Fibroblast of gingiva (primary cell): ENCODE data around the gene NABP2.

Source experiments
- DNase-seq: peaks from one replicate; pipeline ENCODE4 v3.0.0-alpha.2; 2011; ENCODE audit warnings: low read depth

NABP2 gene

GRCh38 chr12:56213878-56214277, 10.3 kb upstream of the NABP2 start:
- no peak for DNase-seq

DNA sequence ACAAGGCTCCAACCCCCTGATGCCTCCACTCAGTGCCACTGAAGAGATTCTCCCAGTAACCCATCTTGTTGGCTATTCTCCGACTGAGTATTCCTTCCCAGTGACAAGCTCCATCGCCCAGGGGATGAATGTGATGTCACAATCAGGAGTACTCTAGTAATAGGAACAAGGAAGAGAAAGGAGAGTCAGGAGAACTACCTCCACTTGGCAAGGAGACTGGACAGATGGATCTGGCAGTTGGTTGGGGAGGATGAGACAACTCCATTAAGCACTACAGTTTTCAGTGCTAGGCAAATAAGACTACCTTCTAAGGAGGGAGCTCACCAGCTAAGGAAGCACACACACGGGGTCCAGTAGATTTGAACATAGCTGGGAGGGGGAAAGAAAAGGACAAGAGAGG, 7.7 kb upstream of the NABP2 start:
- DNase-seq, result no peak

DNA sequence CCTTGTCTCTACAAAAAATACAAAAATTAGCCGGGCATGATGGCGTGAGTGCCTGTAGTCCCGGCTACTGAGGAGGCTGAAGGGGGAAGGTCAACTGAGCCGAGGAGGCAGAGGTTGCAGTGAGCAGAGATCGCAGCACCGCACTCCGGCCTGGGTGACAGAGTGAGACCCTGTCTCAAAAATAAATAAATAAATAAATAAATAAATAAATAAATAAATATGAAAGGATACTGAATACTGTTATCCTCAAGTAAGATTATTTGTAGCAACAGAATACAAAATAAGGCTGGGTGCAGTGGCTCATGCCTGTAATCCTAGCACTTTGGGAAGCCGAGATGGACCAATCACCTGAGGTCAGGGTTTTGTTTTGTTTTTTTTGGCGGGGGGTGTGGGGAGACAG, 4.3 kb upstream of the NABP2 start:
- no peak for DNase-seq

- peak; percentile 50 for DNase-seq
Observed at GRCh38 chr12:56220611-56221231, 3.4 kb upstream of the NABP2 start.

DNA sequence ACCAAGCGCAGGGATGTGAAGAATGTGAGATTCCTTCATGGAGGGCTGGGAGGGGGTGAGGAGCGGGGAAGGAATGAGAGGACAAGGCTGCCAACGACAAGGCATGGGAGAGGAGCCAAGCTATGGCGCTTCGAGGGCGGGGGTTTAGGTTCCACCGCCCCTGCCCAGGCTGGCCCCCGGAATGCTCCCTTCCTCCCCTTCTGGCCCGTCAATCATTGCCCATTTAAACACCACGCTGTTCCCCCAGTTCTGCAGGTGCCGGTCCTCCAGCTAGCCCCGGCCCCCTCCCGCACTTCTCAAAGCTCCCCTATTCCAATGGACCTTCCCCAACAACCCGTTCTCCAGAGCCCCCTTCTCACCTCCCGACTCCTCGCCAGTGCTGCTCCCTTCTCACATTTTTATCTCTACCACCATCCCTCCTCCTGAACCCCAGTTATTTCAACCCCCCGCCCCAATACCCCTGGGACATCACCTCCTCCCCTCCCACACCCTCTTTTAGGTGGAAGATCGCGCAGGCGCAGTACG, 2.8 kb upstream of the NABP2 start:
- DNase-seq, result peak; percentile 87

DNA sequence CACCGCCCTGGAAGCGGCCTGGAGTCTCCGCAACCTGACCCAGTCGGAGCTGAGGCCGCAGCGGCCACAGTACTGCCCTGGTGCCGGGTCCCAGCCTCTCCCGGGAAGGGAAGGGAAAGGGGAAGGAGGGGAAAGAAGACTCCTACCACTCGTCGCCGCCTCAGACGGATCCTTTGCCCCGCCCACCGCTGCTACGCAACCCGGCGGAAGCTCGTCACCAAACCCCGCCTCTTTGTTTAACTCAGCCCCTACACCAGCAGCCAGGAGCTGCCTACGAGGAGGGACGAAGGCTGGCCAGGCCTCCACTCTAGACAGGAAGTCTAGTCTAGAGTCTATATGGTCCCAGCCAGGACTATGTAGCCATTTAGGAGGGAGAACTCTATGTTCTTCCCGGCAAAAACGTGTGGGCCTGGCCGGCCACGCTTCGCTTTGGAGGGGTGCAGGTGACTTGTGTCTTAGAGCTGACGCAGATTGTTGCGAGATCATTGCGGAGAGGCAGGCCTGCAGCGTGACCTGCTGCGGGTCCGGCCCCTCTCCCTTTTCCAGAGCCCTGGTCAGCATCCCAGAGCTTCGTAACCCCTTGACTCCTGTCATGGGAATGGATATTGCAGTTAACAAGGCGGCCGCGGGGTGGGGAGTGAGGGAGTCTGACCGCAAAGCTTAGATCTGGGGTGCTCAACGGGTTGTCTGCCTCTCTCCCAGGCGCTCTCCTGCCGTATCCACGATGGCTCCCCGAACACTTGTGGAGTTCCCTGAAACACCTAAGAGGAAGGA, 2.2 kb upstream of the NABP2 start, which contains the start of gene RNF41:
RNF41 (minus strand) TSS at position 166 of the 774 bp plus-strand sequence. CDS start 7,875 bp downstream, outside the sequence.
- DNase-seq, result peak; percentile 98

GRCh38 chr12:56222531-56222895, 1.6 kb upstream of the NABP2 start:
- no peak for DNase-seq

DNA sequence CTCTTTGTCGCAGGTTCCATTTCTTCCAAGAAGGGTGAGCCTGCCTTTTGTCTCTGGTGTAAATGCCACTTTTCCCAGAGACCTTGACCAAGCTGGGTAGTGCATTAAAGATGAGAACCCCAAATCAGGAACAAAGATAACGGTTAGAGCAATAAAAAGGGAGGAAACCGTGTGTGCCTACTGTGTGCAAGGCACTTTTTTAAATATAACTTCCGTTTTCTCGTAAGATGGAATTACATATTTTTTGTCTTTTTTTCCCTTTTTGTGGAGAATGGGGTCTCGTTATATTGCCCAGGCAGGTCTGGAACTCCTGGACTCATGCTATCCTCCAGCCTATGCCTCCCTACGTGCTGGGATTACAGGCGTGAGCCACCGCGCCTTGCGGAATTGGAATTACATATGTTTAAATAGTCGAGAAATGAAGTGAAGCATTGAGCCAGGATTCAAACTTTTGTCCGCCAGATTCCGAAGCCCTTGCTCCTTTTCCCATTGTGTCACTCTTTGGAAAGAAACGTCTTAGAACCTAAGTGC, 506 bp upstream of the NABP2 start:
- DNase-seq, result no peak

GRCh38 chr12:56224954-56225353, 812 bp downstream of the NABP2 start:
- no peak for DNase-seq

- DNase-seq, result no peak
Observed at GRCh38 chr12:56229082-56229481, 4.9 kb downstream of the NABP2 start.

- DNase-seq, result no peak
Observed at GRCh38 chr12:56229916-56230431, 5.8 kb downstream of the NABP2 start, which contains the start of gene SLC39A5. Gene SLC39A5 (plus strand): TSS chr12:56230051. CDS start chr12:56231275, 1,224 bp downstream.

GRCh38 chr12:56230432-56231183, 6.5 kb downstream of the NABP2 start:
- no peak for DNase-seq

DNA sequence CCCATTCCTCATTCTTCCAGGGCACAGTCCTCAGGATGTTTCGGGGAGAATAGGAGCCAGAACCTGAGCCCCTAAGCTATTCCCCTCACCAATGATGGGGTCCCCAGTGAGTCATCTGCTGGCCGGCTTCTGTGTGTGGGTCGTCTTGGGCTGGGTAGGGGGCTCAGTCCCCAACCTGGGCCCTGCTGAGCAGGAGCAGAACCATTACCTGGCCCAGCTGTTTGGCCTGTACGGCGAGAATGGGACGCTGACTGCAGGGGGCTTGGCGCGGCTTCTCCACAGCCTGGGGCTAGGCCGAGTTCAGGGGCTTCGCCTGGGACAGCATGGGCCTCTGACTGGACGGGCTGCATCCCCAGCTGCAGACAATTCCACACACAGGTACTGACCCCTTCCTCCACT, 7.0 kb downstream of the NABP2 start:
- no peak for DNase-seq

DNA sequence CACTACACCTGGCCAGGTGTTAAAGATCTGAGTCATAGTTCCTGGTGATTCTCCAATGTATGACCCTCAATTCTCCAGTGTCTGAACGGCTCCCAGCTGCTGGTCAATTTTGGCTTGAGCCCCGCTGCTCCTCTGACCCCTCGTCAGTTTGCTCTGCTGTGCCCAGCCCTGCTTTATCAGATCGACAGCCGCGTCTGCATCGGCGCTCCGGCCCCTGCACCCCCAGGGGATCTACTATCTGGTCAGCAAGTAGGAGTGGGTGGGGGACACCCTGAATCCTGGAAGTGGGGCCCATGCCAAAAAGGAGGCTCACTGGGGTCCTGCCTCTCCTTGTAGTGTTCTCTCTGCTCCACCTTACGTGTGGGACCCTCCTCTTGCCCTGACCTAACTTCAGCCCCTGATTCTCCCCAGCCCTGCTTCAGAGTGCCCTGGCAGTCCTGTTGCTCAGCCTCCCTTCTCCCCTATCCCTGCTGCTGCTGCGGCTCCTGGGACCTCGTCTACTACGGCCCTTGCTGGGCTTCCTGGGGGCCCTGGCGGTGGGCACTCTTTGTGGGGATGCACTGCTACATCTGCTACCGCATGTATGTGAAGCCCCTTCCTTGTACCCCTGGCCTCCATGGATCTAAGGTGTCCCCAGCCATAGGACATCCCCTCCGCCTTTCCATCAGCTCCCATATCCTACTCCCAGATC, 10.7 kb downstream of the NABP2 start:
- DNase-seq, result no peak

DNA sequence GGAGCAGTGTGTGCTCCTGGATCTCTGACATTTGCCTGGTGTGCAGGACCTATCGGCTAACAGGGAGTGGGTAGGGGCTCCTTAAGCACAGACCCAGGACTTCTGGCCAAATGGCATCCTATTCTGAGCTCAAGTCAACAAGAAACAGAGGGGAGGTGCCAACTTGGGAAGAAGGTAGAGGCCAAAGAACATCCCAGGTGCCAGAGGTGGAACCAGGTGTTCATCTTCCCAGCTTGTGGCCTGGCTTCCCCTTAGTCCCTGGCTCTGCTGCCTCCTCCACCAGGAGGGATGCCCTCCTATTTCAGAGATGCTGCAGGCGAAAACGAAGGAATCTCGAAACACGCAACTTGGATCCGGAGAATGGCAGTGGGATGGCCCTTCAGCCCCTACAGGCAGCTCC, 11.9 kb downstream of the NABP2 start:
- DNase-seq, result no peak

DNA sequence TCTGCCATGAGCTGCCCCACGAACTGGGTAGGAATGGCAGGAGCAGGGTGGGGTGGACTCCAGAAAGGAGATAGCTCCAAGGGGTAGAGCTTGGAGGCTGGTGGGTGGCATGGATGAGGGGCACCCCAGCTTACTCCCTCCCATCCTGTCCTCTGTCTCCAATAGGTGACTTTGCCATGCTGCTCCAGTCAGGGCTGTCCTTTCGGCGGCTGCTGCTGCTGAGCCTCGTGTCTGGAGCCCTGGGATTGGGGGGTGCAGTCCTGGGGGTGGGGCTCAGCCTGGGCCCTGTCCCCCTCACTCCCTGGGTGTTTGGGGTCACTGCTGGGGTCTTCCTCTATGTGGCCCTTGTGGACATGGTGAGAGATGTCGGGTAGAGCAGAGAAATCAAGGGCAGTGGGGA, 12.8 kb downstream of the NABP2 start:
- no peak for DNase-seq

DNA sequence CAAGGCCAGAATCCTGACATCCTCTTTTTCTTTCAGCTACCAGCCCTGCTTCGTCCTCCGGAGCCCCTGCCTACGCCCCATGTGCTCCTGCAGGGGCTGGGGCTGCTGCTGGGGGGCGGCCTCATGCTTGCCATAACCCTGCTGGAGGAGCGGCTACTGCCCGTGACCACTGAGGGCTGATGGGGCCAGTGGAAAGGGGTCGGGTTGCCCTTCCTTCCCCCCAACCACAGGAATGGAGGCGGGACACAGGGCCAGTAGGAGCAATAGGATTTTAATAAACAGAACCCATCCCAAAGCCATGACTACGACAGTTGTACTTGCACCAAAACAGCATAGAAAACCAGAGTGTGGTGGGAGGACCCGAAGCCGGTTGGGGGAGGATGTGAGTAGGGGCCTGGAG, 13.4 kb downstream of the NABP2 start:
- no peak for DNase-seq

GRCh38 chr12:56241424-56242303, 17.5 kb downstream of the NABP2 start:
- DNase-seq, result no peak

GRCh38 chr12:56242986-56243385, 18.8 kb downstream of the NABP2 start:
- DNase-seq, result no peak

DNA sequence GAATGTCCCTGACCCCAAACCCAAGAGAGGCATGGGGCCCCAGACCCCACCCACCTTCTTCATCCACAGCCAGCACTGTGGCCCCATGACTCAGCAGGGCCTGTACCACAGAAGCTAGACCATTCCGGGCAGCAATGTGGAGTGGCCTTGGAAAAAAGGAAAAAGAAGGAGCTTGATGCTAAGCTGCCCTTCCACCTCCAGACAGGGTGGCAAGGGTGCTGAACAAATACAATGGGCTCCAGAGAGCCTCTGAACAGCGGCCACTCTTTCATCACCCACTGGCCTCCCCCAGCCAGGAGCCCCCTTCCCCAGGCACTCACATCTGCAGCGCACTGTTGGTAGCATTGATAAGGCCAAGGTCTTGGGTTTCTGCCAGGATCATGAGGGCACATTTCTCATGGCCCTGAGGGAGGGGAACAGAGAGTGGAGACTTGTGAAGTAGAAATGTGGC, 19.6 kb downstream of the NABP2 start:
- no peak for DNase-seq
